ENCODE results near the gene PLXND1.

Gene PLXND1

DNA sequence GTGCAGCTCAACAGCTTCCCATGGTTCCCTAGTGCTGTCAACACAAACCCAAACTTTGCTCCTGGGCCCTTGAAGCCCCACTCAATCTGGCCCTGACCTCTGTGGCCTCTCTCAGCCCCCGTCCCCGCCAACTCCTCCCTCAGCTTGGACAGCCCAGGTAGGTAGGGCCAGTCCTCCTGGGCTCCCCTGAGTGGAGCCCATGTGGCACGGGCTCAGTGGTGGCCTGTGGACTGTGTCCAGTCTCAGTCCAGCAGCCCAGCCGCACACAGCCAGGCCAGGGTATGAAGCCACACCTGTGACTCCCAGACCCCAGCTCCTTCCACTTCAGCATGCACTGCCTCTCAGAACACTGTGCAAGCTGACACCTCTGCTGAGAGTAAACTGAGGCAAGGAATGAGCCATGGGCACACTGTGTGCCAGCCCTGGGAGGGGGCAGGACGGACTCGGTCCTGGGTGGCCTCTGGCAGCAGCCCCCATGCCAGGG lies 11.5 kb downstream of the PLXND1 start:
- POLR2A ChIA-PET, result no interaction called here

DNA sequence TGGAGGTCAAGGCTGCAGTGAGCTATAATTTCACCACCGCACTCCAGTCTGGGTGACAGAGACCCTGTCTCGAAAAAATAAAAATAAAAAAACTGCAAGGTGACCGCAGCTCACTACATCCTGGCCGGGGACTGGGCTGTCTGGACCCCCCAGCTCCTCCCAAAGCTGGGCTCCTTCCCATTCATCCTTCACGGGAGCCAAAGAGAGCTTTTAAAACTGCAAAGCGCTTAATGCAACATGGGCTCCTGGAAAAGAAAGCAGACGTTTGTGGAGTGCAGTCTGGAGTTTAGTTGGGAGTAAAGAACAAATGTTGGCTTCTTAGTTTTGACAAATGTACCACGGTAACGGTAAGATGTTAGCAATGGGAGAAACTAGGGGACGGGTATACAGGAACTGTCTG lies 12.1 kb downstream of the PLXND1 start:
- DNase-seq (ENCODE audit: extremely low spot score), result no peak
- TF ChIP-seq, protein P1, sequence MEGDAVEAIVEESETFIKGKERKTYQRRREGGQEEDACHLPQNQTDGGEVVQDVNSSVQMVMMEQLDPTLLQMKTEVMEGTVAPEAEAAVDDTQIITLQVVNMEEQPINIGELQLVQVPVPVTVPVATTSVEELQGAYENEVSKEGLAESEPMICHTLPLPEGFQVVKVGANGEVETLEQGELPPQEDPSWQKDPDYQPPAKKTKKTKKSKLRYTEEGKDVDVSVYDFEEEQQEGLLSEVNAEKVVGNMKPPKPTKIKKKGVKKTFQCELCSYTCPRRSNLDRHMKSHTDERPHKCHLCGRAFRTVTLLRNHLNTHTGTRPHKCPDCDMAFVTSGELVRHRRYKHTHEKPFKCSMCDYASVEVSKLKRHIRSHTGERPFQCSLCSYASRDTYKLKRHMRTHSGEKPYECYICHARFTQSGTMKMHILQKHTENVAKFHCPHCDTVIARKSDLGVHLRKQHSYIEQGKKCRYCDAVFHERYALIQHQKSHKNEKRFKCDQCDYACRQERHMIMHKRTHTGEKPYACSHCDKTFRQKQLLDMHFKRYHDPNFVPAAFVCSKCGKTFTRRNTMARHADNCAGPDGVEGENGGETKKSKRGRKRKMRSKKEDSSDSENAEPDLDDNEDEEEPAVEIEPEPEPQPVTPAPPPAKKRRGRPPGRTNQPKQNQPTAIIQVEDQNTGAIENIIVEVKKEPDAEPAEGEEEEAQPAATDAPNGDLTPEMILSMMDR (IDR thresholded peaks at IDR 0.05; ENCODE audit: control extremely low read depth, extremely low read depth, low read depth, missing control alignments), result no peak
- ChIA-PET CTCF (interaction anchor here (1.0 to 1.9 kb wide), 4 partner anchors 9 to 123 kb away, joined by 3 to 7 read pairs (median 4); no protein-coding TSS in a partner anchor), POLR2A (no interaction called here)

More for the DNA sequence above, 11.5 kb downstream of the PLXND1 start:
- TF ChIP-seq, protein P1 (IDR thresholded peaks at IDR 0.05; ENCODE audit: control extremely low read depth, extremely low read depth, low read depth, missing control alignments), result no peak
- no peak for DNase-seq (ENCODE audit: extremely low spot score)
- CTCF ChIA-PET, result interaction anchor here (1.0 to 1.9 kb wide), 3 partner anchors 8 to 124 kb away, joined by 3 to 7 read pairs (median 5); no protein-coding TSS in a partner anchor

DNA sequence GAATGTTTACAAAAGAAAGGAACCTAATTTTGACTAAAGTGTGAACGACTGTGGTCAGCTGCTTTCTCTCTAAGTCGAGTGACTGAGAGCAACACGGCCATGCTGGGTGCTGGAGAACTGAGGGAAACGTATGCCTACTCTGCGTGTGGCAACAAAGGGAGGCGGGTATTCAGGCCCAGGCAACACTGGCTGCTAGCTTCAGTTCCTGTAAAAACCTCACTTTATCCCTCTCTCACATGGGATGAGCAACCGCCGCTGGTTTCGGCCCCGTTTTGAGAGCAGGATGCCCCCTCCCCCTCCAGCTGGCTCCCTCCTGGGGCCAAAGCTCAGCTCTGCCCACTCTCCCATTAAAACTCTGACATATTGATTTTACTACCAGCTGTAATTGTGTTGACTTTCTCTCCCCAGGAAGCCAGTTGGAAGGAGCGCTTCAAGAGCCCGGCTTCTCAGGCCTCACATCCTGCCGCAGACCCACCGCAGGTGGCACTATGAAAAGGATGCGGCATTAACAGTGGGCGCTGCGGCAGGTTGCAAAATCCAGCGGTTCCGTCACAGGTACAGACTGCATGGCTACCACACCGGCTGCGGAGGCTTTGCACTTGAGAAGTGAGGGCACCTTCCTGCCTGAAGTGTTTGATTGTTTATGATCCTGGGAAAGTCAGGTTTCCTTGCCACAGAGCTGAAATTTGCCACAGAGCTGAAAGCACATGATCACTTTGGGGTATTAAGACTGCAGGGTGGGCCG lies 12.7 kb downstream of the PLXND1 start:
- TF ChIP-seq, protein P1 (IDR thresholded peaks at IDR 0.05; ENCODE audit: control extremely low read depth, extremely low read depth, low read depth, missing control alignments), result no peak
- no peak for DNase-seq (ENCODE audit: extremely low spot score)
- ChIA-PET POLR2A (no interaction called here), CTCF (interaction anchor here (1.0 to 1.9 kb wide), 4 partner anchors 9 to 123 kb away, joined by 3 to 7 read pairs (median 4); no protein-coding TSS in a partner anchor)

DNA sequence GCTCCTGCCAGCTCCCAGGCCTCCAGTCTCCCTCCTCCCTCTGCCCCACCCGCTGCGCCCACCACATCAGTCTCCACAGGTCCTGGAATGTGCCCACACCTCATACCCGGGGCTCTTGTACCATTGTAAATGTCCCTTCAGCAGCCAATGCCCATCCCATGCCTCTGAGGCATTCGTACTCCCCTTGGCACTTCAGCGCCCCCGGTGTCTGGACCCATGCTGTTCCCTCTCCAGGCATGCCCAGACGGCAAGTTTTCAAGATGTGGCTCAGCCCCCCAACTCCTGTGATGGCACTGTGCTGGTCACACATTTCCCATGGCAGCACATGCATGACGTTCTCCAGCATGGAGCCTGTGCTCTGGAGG lies 13.3 kb downstream of the PLXND1 start:
- DNase-seq (ENCODE audit: extremely low spot score), result no peak
- TF ChIP-seq, protein P1 (IDR thresholded peaks at IDR 0.05; ENCODE audit: control extremely low read depth, extremely low read depth, low read depth, missing control alignments), result no peak
- ChIA-PET CTCF (interaction anchor here (1.5 to 1.9 kb wide), 2 partner anchors 10 to 103 kb away, joined by 5 to 7 read pairs; no protein-coding TSS in a partner anchor), POLR2A (no interaction called here)

DNA sequence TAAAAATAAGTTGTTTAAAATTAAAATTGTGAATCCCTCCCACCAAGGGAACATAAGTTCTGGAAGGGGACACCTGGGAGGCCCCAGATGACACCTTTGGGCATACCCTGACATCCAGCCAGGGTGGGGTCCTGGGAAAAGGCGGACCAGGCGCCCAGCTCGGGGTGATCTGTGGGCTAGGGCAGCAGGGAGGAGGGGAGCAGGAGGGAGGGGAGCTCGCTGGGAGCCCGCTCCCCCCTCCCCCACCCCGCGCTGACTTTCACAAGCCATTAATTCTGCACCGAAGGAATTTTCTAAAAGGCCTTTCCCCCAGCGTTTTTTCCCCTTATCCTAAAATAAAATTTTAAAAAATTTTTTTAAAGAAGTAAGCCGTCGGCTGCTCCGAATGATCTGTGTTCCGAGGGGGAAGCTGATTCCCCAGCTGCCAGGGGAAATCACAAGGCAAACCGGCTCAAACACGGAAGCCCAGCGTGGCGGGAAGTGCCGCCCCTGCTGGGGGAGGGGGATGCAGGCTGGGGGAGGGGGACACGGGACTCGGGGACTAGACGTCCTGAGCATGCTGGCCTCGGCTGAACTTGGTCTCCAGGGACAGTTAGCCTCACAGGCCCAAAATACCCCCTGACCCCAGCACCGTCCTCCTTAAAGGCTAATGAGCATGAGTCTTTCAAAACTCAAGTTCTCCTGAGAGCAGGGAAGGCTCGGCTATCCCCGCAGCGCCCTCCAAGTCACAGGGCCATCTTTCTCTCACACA lies 13.9 kb downstream of the PLXND1 start:
- no peak for DNase-seq (ENCODE audit: extremely low spot score)
- POLR2A ChIA-PET, result no interaction called here
- TF ChIP-seq, protein P1 (IDR thresholded peaks at IDR 0.05; ENCODE audit: control extremely low read depth, extremely low read depth, low read depth, missing control alignments), result no peak
- CTCF ChIA-PET, result interaction anchor here (1.9 kb wide), 1 partner anchor 102 kb away, joined by 7 read pairs; no protein-coding TSS in a partner anchor

DNA sequence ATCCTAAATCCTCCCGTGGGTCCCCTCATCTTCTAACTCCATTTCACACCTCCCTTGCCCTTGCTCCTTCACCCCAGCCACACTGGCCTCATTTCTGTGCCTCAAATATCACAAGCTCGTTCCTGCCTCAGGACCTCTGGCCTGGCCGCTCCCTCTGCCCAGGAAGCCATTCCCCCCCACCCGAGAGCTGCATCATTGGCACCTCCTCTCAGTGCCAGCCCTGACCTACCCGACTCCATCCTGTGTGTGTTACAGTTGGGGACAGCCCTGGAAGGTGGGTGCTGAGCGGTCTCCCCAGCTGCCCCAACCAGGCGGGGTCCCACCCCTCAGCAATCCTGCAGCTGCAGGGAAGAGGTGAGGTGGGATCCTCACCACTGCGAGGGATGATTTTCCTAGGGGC lies 14.5 kb downstream of the PLXND1 start:
- CTCF ChIA-PET, result no interaction called here
- POLR2A ChIA-PET, result no interaction called here
- no peak for DNase-seq (ENCODE audit: extremely low spot score)
- TF ChIP-seq, protein P1 (IDR thresholded peaks at IDR 0.05; ENCODE audit: control extremely low read depth, extremely low read depth, low read depth, missing control alignments), result no peak
